HTERT RPE-1 (cell line): Measurements from ENCODE around the gene MCTP2.

ENCODE experiments used
- in situ Hi-C: fragments of 300-500 bp; cut with MboI; formaldehyde crosslinking; loops from 4 replicates; pipeline ENCODE4 v1.14.3; 2020; ENCODE audit warnings: low sequenced_read_pairs

MCTP2 gene

DNA sequence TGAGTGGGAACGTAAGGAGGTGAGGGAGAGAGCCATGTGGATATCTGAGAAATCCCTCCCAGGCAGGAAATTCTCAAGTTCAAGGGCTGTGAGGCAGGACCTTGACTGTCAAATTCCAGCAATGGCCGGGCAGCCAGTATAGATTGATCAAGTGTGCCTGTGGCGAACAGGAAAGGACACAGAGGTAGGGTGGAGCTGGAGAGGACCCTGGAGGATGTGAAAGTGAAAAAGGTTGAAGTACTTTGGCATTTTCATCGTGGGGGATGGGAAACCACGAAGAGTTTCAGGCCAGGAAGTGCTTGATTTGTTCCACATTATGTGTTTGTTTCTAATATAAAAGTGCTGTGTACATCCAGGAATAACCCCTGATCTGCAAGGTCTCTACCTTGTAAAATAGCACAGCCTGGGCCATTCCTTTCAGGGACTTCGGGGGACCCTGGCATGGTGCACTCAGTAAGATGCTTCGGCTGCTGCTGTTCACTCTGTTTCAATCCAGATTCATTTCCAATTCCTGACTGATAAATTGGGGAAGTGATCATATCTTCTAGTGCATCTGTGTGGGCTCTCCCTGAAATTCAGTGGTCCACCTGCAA is 156.6 kb downstream of the MCTP2 start:
- in situ Hi-C loops, result no loop called here

- in situ Hi-C loops, result no loop called here
These were observed 164.3 kb downstream of the MCTP2 start for GRCh38 chr15:94395640-94396039.

DNA sequence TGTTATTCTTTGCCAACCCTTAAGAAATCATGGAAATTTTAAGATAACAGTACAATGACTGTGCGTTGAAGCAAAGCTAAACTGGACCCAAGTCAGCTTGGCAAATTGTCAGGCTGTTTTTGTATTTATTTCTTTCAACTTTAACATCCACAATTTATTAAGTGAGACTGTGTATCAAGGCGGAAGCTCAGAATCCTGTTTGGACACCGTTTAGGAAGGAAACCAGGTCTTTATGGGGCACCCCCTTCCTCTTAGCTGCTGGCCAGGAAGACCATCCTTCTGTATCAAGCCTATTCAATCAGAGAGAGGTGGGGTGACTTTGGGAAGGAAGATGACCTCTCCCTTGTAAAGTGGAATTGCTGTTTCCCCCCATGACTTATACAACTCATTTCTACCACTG is 166.0 kb downstream of the MCTP2 start:
- in situ Hi-C loops, result no loop called here

DNA sequence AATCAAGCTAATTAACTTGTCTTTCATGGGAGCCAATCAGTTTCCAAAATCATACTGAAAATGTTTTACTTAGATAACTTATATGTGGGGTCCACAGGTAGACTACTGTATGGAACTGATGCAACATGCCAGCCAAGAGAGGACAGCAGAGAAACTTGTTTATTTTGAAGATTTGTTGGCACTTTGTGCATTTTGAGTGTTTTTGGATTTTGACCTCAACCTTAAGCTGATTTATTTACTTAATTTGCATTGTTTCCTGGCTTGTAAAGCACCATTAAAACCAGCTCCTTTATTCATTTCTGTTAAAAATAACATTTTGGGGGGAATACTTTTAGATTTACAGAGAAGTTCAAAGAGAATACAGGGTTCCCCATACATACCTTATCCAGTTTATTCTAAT is 166.6 kb downstream of the MCTP2 start:
- in situ Hi-C loops, result no loop called here

- in situ Hi-C loops, result no loop called here
These were observed 169.4 kb downstream of the MCTP2 start for GRCh38 chr15:94400526-94401298.

GRCh38 chr15:94403331-94403730 is 172.0 kb downstream of the MCTP2 start:
- in situ Hi-C loops, result no loop called here

DNA sequence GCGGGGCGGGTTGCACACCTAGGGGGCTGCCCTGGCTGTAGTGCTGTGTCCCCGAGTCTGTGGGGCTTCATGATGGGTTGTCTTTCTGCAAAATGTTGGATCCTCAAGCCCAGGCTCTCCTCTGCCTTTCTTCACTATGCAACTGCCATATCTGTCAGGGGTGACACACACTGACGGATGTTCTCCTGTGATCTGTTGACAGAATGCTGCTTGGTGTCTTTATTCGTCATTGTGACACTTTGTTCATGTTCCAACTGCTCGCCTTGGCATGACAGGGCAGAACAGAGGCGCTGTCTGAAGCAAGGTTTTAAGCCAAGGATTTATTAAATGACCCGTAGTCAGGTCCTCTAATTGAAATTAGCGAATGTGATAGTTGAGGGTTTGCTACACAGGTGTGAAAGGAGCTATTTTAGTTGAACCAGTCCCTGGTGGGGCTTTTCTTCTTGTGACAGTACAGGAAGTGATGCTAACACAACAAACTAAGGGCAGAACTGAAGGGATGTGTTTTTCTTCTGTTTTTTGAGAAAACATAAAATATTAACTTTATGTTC is 173.4 kb downstream of the MCTP2 start:
- in situ Hi-C loops, result no loop called here

- in situ Hi-C loops, result no loop called here
These were observed 179.9 kb downstream of the MCTP2 start for GRCh38 chr15:94411285-94411684.

DNA sequence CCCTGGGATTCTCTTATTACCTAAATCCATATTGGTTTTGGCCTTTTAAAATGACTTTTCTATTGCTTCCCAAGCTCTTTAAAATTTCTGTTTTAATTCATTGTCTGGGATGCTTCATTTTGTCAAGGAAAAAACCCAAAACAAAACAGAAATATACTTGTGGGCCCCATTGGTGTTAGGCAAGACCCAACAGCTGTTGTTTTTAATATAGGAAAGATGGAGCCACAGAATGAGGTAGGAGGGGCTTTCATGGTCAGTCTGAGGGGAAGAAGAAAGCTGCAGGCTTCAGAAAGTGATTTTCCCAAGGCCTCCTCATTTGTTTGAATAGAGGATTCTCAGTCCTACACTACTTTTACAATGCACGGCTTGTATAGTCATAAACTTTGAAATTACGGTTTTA is 180.5 kb downstream of the MCTP2 start:
- in situ Hi-C loops, result no loop called here

GRCh38 chr15:94412979-94413746 is 181.8 kb downstream of the MCTP2 start:
- in situ Hi-C loops, result no loop called here

GRCh38 chr15:94414916-94415315 is 183.6 kb downstream of the MCTP2 start:
- in situ Hi-C loops, result no loop called here

DNA sequence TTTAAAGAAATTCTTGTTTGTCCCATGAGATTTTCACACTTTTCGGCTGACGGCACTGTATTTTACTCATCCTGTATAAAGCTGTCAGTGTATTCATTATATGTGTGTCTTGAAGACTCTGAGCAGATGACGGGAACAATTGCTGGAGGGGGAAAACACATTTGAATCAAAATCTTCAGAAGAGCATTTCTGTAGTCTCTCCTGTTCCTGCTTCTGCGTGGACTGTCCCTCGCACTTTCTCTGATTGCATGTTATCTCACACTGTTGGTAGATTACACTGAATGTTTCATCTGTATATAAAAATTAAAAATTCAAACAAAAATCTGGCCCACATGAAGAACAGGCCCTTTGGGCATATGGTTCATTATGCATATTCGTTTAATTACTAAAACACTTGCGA is 184.9 kb downstream of the MCTP2 start:
- in situ Hi-C loops, result no loop called here

DNA sequence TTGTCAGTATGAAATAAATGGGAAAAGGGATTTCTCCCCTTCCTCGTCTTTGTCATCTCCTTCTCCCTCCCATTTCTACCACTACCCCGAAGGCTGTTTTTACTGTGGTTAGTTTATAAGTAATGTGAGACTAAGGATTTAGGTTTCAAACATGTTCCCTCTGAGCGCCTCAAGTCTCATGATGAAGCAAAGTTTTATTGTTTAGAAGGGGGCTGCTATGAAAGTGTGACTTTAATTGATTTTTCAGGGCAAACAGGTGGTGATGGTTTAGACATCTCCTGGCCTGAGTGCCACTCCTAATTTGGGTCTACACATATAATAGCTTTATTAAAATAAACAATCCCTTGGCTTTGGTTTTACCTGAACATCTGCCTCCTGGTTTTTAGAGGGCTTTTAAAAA is 185.5 kb downstream of the MCTP2 start:
- in situ Hi-C loops, result no loop called here

DNA sequence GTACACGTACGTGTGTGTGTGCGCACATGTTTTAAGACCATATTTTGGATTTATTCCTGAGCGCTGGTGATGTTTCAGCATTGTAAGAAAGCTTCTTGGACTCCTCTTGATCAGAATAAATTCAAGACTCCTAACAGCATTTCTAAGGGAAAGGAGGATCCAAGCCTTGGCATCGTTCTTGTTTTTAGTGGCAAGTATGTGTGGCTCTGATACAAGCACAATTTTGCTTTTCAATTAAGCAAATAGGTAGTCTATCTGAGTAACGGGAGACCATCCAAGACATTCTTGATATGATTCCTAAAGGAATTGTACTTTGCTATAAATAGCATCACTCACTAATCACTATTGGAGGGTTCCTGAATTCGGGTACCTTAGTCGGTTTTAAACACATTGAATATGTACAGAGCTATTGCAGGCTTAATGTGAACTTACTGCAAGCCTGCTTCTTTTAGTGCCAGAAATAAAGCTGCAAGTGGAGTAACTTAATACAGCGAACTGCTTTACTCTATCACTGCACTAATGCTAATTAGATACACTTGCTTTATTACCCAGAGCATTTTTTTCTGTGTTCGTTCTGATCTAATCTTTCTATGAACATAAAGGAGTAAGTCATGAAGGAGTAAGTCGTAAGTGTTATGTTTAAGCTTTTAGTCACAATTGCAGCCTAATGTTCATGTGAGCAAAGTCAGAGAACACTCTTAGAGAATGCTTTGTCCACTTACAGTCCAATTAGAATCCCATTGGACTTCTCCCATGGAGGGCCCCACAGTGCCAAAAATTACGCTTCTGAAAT is 186.3 kb downstream of the MCTP2 start:
- in situ Hi-C loops, result no loop called here

GRCh38 chr15:94421706-94422105 is 190.3 kb downstream of the MCTP2 start:
- in situ Hi-C loops, result no loop called here

- in situ Hi-C loops, result no loop called here
These were observed 200.9 kb downstream of the MCTP2 start for GRCh38 chr15:94432279-94432678.

DNA sequence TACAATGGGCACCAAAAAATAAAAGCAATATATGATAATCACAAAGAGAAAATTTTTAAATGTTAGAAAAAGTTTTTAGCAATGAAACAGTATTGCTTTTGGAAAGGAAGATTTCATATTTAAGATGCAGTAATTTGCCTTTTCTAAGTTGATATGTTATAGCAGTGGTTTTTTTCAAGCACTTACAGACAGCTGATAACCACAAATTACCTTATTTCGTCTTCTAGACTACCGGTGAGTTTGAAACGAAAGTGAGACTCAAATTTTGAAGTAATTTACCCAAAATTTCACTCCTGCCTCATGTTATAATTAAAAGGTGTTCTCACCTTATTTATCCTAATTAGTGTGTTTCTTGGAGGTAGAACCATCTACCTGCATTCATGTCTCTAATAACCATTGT is 207.8 kb downstream of the MCTP2 start:
- in situ Hi-C loops, result no loop called here

DNA sequence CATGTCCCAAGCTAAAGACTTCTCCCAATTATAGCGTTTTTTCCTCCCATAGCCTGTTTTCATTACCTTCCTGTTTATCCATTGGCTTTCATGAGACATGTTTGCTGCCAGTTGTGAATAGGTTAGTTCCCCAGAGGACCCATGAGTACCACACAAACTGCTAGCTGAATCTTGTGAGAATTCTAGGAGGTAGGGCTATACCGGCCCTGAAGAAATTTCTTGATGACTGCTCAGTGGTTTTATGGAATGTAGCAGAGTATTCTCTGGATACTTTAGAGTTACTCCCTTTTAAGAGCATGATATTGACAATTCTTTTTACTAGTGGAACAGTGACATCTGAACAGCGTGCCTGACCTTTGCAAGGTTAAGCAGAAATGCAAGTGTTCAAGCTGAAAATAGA is 210.4 kb downstream of the MCTP2 start:
- in situ Hi-C loops, result no loop called here

DNA sequence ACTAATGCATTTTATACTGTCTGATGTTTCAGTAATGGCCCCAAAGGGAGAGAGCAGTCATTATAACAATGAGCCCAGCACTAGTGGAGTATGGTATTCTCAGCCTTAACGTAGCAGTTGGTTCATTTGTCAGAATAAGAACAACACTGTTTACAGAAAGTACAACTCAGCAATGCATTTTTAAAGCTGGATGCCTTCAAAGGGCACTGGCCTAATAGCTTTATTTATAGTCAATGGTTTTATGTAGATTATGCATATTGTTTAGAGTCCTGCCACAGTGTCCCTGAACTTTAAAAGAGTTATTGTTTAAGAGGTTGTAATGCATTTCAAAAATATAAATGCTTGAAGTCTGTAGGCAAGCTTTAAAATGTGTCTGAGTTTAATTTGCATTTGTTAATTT is 211.1 kb downstream of the MCTP2 start:
- in situ Hi-C loops, result no loop called here

- in situ Hi-C loops, result no loop called here
These were observed 211.8 kb downstream of the MCTP2 start for GRCh38 chr15:94443186-94443585.

- in situ Hi-C loops, result no loop called here
These were observed 214.3 kb downstream of the MCTP2 start for GRCh38 chr15:94445566-94446160.
